ENCODE measurements around the gene FAM216A. TPM values are rescaled to one million over a fixed set of nuclear protein-coding genes. Genes with fewer than 3 reads are reported as not detected.

Gene FAM216A
- total and polyA plus RNA-seq, 9 of the 15 experiments (the other 6 are each of a cell fraction or from before 2014, with no cell fraction given) = 17.2 to 96.9 (median 48.5) TPM

- TF ChIP-seq KLF6 (CRISPR knock-in tag; IDR thresholded peaks at IDR 0.05; ENCODE audit: borderline replicate concordance) (no peak), CREM (IDR thresholded peaks at IDR 0.05; ENCODE audit: low read depth) (peak; percentile 81), SMAD2 (IDR thresholded peaks at IDR 0.05; ENCODE audit: low read depth, low read length) (no peak), CHD2 (IDR thresholded peaks at IDR 0.05; ENCODE audit: low read depth, low read length) (peak; percentile 96), GABPB1 (CRISPR knock-in tag; IDR thresholded peaks at IDR 0.05) (peak; percentile 46; the same call in 1 of the 2 replicates), POLR2B (IDR thresholded peaks at IDR 0.05; ENCODE audit: low read depth, partially characterized antibody) (no peak), SP2 (IDR thresholded peaks at IDR 0.05; ENCODE audit: extremely low read depth, low read depth, low read length, poor library complexity, severe bottlenecking) (no peak), ZNF79 (CRISPR knock-in tag; IDR thresholded peaks at IDR 0.05; ENCODE audit: low read depth) (no peak), ZNF507 (tag; conservative IDR thresholded peaks at IDR 0.05) (no peak), HEY1 (CRISPR knock-in tag; IDR thresholded peaks at IDR 0.05; ENCODE audit: borderline replicate concordance) (no peak), C11orf30 (IDR thresholded peaks at IDR 0.05; ENCODE audit: low read depth) (peak; percentile 85), BCL6 (CRISPR knock-in tag; IDR thresholded peaks at IDR 0.05) (no peak), ZC3H8 (IDR thresholded peaks at IDR 0.05) (no peak), NR0B1 (IDR thresholded peaks at IDR 0.05; ENCODE audit: partially characterized antibody) (no peak)
- TF ChIP-seq, protein P1, sequence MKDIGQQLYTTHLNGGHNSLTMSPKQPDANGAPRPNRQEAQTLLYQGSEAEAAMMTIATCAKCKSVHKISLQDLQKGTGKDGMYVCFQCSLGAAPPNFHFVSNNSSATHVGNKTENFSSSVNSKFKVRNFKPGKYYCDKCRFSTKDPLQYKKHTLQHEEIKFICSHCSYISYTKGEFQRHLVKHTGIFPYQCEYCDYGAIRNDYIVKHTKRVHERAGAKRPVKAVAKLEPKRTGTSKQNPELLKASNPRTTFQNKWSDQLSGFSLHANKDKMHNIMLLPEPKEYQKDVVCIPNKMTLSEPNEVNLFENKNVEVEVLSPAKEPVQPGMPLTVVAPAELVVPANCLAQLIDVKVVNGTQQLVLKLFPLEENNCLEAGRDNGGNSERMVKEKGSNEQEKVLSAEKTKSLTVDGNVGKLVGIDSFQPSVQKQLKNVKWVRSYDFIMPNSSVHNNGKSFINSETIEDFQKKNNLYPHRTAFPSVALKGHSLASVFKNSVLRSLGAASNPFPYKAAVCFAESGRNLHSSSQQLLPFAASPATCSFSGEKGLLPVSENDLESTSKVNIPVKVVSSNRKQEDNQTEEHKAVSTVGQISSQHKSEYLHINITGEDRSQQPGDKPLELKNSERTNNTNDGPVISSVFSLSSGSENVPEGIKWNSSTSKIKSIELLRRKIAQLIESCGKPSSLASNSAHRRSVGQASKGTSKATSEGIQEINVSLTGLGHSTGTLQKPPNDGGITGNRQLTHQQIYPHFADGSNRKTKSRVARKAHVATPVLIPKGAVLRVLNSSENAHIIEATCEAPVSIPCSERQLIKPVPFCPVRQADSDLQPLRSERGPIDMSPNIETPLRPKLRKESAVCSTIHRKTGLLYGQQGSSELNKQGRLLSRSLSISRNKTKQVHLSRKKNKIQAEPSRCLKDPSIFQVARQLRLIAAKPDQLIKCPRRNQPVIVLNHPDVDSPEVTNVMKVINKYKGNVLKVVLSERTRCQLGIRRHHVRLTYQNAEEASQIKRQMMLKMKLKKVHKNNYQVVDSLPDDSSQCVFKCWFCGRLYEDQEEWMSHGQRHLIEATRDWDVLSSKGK (CRISPR knock-in tag; IDR thresholded peaks at IDR 0.05) = no peak
- TF ChIP-seq, protein P2, sequence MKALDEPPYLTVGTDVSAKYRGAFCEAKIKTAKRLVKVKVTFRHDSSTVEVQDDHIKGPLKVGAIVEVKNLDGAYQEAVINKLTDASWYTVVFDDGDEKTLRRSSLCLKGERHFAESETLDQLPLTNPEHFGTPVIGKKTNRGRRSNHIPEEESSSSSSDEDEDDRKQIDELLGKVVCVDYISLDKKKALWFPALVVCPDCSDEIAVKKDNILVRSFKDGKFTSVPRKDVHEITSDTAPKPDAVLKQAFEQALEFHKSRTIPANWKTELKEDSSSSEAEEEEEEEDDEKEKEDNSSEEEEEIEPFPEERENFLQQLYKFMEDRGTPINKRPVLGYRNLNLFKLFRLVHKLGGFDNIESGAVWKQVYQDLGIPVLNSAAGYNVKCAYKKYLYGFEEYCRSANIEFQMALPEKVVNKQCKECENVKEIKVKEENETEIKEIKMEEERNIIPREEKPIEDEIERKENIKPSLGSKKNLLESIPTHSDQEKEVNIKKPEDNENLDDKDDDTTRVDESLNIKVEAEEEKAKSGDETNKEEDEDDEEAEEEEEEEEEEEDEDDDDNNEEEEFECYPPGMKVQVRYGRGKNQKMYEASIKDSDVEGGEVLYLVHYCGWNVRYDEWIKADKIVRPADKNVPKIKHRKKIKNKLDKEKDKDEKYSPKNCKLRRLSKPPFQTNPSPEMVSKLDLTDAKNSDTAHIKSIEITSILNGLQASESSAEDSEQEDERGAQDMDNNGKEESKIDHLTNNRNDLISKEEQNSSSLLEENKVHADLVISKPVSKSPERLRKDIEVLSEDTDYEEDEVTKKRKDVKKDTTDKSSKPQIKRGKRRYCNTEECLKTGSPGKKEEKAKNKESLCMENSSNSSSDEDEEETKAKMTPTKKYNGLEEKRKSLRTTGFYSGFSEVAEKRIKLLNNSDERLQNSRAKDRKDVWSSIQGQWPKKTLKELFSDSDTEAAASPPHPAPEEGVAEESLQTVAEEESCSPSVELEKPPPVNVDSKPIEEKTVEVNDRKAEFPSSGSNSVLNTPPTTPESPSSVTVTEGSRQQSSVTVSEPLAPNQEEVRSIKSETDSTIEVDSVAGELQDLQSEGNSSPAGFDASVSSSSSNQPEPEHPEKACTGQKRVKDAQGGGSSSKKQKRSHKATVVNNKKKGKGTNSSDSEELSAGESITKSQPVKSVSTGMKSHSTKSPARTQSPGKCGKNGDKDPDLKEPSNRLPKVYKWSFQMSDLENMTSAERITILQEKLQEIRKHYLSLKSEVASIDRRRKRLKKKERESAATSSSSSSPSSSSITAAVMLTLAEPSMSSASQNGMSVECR (CRISPR knock-in tag; IDR thresholded peaks at IDR 0.05) = no peak; the same call in 1 of the 2 replicates
- TF ChIP-seq, protein P3, sequence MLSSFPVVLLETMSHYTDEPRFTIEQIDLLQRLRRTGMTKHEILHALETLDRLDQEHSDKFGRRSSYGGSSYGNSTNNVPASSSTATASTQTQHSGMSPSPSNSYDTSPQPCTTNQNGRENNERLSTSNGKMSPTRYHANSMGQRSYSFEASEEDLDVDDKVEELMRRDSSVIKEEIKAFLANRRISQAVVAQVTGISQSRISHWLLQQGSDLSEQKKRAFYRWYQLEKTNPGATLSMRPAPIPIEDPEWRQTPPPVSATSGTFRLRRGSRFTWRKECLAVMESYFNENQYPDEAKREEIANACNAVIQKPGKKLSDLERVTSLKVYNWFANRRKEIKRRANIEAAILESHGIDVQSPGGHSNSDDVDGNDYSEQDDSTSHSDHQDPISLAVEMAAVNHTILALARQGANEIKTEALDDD (IDR thresholded peaks at IDR 0.05) = no peak
Measured at GRCh38 chr12:110468214-110469048, at the start of gene FAM216A, which contains the start of gene GPN3 (continued).

Data from K562 (cell line).